GM21576 (cell line): ENCODE data around the gene ACAD8.

ENCODE experiments used
- ATAC-seq: cut with Tn5 transposase; IDR thresholded peaks from one replicate; pipeline ENCODE4 v1.9.1; 2021; ENCODE audit warnings: mild to moderate bottlenecking, moderate library complexity; ENCODE audit not compliant: unreplicated experiment

Gene ACAD8

GRCh38 chr11:134288486-134288885 is 35.1 kb downstream of the ACAD8 start:
- ATAC-seq: no peak

- no peak for ATAC-seq
Observed at GRCh38 chr11:134289167-134289566, 35.8 kb downstream of the ACAD8 start.

- no peak for ATAC-seq
Observed at GRCh38 chr11:134289789-134290188, 36.4 kb downstream of the ACAD8 start.

- no peak for ATAC-seq
Observed at GRCh38 chr11:134290646-134291045, 37.3 kb downstream of the ACAD8 start.

- no peak for ATAC-seq
Observed at GRCh38 chr11:134291196-134291595, 37.8 kb downstream of the ACAD8 start.

- no peak for ATAC-seq
Observed at GRCh38 chr11:134292661-134293060, 39.3 kb downstream of the ACAD8 start.

- no peak for ATAC-seq
Observed at GRCh38 chr11:134293119-134294113, 40.0 kb downstream of the ACAD8 start.

GRCh38 chr11:134294664-134295063 is 41.3 kb downstream of the ACAD8 start:
- ATAC-seq: no peak

GRCh38 chr11:134312223-134312622 is 58.9 kb downstream of the ACAD8 start:
- no peak for ATAC-seq

GRCh38 chr11:134312807-134313206 is 59.4 kb downstream of the ACAD8 start:
- ATAC-seq: no peak

GRCh38 chr11:134313379-134313778 is 60.0 kb downstream of the ACAD8 start:
- no peak for ATAC-seq

- no peak for ATAC-seq
Observed at GRCh38 chr11:134313821-134314607, 60.6 kb downstream of the ACAD8 start.
